ENCODE results near the gene RAD52. TPM values are rescaled to one million over a fixed set of nuclear protein-coding genes. Genes with fewer than 3 reads are reported as not detected.

The RAD52 gene
- total RNA-seq, 3 donors from 2014 or later: 8.0 to 12.1 (median 11.1) TPM

Other genes with a start within 250 kb of the RAD52 start
- 100 to 1,000 TPM; 183 to 213 (median 185) TPM for gene WNK1, start 197.1 kb downstream of the RAD52 start, total RNA-seq
- 10 to 100 TPM; 18.7 to 21.9 (median 20.6) TPM for gene ERC1, start 41.5 kb upstream of the RAD52 start, total RNA-seq

Data from activated T-cell treated with anti-CD3 and anti-CD28 coated beads, Interleukin-2, amount 50 U/mL, for 4 hours (primary cell).